Measurements from ENCODE around the gene TNIK.

- TF ChIP-seq CTCF (IDR thresholded peaks at IDR 0.05) (no peak), POLR2A (IDR thresholded peaks at IDR 0.05) (no peak)
Measured at GRCh38 chr3:171026597-171027293, 433.5 kb downstream of the TNIK start, which contains the start of gene SLC2A2.

All from uterus (tissue), 2 donors.